Measurements from ENCODE around the gene CTXN3.

Gene CTXN3

DNA sequence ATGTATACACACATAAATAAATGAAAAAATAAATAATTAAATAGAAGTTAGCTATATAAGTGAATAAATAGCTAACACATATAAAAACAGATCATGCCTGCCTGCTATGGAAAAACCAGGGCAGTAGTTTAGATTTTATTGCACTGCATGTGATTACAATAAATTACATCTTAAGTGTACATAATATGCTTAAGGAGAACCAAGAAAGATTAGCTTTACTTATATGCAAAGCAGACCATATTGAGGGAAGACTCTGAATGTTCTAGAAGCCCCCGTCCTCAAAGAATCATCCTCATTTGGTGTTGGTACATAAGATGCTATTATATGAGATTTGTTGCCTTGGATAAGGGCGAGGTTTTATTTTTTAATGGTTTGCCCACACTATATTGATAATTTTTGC, 5.9 kb upstream of the CTXN3 start:
- Histone ChIP-seq H3K4me1 (ENCODE audit: control insufficient read depth in 1 of 2, insufficient read depth in 1 of 2, low read depth in 1 of 2, low read length in 1 of 2) (no peaks in the 10 kb centered on the region), H3K27me3 (no peaks in the 10 kb centered on the region), H3K27ac (no peak overlapping the region), H3K4me3 (ENCODE audit: low read depth in 1 of 2, low read length in 1 of 2) (no peak overlapping the region), H3K36me3 (no peaks in the 10 kb centered on the region), H3K9me3 (no peaks in the 10 kb centered on the region)
- TF ChIP-seq, protein P1, sequence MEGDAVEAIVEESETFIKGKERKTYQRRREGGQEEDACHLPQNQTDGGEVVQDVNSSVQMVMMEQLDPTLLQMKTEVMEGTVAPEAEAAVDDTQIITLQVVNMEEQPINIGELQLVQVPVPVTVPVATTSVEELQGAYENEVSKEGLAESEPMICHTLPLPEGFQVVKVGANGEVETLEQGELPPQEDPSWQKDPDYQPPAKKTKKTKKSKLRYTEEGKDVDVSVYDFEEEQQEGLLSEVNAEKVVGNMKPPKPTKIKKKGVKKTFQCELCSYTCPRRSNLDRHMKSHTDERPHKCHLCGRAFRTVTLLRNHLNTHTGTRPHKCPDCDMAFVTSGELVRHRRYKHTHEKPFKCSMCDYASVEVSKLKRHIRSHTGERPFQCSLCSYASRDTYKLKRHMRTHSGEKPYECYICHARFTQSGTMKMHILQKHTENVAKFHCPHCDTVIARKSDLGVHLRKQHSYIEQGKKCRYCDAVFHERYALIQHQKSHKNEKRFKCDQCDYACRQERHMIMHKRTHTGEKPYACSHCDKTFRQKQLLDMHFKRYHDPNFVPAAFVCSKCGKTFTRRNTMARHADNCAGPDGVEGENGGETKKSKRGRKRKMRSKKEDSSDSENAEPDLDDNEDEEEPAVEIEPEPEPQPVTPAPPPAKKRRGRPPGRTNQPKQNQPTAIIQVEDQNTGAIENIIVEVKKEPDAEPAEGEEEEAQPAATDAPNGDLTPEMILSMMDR (IDR thresholded peaks at IDR 0.05): no peak

DNA sequence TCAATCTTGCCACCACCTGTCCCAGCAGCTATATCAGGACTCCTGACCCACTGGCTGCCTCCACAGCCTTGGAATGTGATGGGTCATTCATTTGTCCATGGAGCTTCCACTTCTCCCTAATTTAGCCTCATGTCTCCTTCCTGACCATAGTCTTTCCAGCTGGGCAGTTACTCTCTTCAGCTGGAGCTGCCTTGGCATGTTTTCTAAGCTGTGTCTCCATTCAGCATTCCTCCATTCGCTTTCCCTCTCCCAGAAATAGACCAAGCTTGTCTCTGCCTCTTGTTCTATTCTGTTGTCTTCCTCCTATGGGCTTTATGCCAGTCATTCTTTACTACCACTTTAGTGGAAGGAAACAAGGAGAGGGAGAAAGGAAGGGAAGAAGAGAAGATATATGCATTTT, 5.3 kb upstream of the CTXN3 start:
- TF ChIP-seq, protein P1 (IDR thresholded peaks at IDR 0.05): no peak
- H3K27me3 ChIP-seq: no peaks in the 10 kb centered on the region

DNA sequence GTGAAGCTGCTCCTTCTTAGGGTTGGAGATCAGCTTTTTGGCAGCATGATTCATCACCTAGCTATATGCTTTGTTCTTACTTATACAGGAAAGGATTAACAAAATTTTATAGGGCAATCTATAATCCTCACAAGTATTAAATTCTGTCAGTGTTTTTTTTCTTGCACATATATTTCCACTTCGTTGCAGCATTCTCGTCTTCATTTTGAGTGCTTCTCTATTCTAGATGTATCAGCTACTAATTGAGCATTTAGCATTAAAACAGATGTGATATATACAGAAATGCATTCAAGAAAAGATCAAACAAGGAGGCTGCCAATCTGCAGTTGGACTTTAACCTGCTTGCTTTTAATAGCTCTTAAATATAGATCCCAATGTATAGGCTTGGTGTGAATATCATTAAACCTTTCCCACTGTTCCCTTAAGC, 3.6 kb upstream of the CTXN3 start:
- no peak overlapping the region for H3K27ac ChIP-seq
- H3K9me3 ChIP-seq: no peaks in the 10 kb centered on the region
- TF ChIP-seq, protein P1 (IDR thresholded peaks at IDR 0.05): no peak
- H3K27me3 ChIP-seq: no peaks in the 10 kb centered on the region
- no peak overlapping the region for H3K4me3 ChIP-seq (ENCODE audit: low read depth in 1 of 2, low read length in 1 of 2)
- no peaks in the 10 kb centered on the region for H3K36me3 ChIP-seq
- peaks cover 3 to 9% of the 10 kb centered on the region in 2 experiments for H3K4me1 ChIP-seq (ENCODE audit: control insufficient read depth in 1 of 2, insufficient read depth in 1 of 2, low read depth in 1 of 2, low read length in 1 of 2)

More for the DNA sequence above, 5.3 kb upstream of the CTXN3 start:
- H3K27ac ChIP-seq: no peak overlapping the region
- no peaks in the 10 kb centered on the region for H3K4me1 ChIP-seq (ENCODE audit: control insufficient read depth in 1 of 2, insufficient read depth in 1 of 2, low read depth in 1 of 2, low read length in 1 of 2)
- H3K9me3 ChIP-seq: no peaks in the 10 kb centered on the region
- no peak overlapping the region for H3K4me3 ChIP-seq (ENCODE audit: low read depth in 1 of 2, low read length in 1 of 2)
- H3K36me3 ChIP-seq: no peaks in the 10 kb centered on the region

DNA sequence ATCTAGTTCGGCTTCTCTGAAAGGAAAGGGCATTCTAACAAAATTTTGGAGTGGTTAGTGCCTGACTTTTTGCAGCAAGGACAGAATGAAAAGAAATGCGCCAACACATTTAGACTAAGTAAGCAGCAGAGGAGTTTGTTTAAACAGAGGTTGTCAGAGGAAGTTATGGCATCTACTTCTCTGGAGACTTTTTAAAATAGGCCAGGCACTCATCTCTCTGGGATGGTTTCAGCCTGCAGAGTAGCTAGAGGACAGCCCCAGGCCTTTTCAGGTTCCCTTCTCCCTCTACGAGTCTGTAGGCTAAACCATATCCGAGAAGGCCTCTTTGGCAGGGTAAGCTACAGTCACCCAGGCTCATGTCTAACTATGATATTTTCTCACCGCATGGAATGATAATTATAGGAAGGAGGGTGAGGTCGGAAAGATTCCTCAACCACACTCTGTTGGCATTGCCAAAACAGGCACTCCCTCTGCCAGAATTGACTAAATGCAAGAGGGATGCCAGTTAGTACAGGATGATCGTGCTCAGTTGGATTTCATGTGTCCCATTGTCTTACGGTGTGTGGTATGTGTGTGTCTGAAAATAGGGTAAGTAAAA, 1.4 kb upstream of the CTXN3 start:
- no peak overlapping the region for H3K27ac ChIP-seq
- peaks cover 14 to 22% of the 10 kb centered on the region in 2 experiments for H3K4me1 ChIP-seq (ENCODE audit: control insufficient read depth in 1 of 2, insufficient read depth in 1 of 2, low read depth in 1 of 2, low read length in 1 of 2)
- TF ChIP-seq, protein P1 (IDR thresholded peaks at IDR 0.05): no peak
- H3K27me3 ChIP-seq: no peaks in the 10 kb centered on the region
- no peaks in the 10 kb centered on the region for H3K36me3 ChIP-seq
- no peaks in the 10 kb centered on the region for H3K9me3 ChIP-seq
- no peak overlapping the region for H3K4me3 ChIP-seq (ENCODE audit: low read depth in 1 of 2, low read length in 1 of 2)

DNA sequence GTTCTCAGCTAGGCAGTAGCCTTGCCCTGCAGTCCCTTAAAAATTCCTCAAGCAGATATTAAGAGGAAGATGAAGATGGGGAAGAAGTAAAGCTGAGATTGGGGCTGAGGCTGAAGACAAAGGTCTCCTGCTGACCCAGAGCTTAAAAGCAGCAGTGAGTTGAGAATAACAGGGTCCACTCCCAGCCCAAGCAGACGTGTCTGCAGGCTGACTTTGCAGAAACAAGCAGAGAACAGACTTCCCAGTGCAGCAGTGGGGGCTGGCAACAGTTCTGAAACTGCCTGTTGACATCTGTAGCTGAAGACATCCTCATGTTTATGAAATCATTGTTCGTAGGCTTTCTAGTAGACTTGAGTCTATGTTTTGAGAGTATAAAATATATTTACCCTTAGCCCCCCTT, 1.1 kb downstream of the CTXN3 start:
- no peaks in the 10 kb centered on the region for H3K9me3 ChIP-seq
- peaks cover 14 to 22% of the 10 kb centered on the region in 2 experiments for H3K4me1 ChIP-seq (ENCODE audit: control insufficient read depth in 1 of 2, insufficient read depth in 1 of 2, low read depth in 1 of 2, low read length in 1 of 2)
- no peaks in the 10 kb centered on the region for H3K27me3 ChIP-seq
- H3K36me3 ChIP-seq: no peaks in the 10 kb centered on the region
- TF ChIP-seq, protein P1 (IDR thresholded peaks at IDR 0.05): no peak
- no peak overlapping the region for H3K27ac ChIP-seq
- H3K4me3 ChIP-seq (ENCODE audit: low read depth in 1 of 2, low read length in 1 of 2): no peak overlapping the region
